GM18505 (cell line): ENCODE results near the gene NKAP.
"Not testable (repeated sequence)": the region's sequence is repeated elsewhere in the genome, so short reads cannot be mapped to it uniquely, and the experiment has no call there.

Experiments
- ATAC-seq: cut with Tn5 transposase; IDR thresholded peaks from one replicate; pipeline ENCODE4 v1.9.1; 2021; ENCODE audit not compliant: unreplicated experiment
- POLR2A ChIP-seq: IDR thresholded peaks from 4 replicates; pipeline ENCODE4 v1.6.1; 2011; ENCODE audit warnings: borderline replicate concordance; ENCODE audit not compliant: insufficient read depth, insufficient read length; ENCODE audit errors: extremely low read depth

NKAP gene

DNA sequence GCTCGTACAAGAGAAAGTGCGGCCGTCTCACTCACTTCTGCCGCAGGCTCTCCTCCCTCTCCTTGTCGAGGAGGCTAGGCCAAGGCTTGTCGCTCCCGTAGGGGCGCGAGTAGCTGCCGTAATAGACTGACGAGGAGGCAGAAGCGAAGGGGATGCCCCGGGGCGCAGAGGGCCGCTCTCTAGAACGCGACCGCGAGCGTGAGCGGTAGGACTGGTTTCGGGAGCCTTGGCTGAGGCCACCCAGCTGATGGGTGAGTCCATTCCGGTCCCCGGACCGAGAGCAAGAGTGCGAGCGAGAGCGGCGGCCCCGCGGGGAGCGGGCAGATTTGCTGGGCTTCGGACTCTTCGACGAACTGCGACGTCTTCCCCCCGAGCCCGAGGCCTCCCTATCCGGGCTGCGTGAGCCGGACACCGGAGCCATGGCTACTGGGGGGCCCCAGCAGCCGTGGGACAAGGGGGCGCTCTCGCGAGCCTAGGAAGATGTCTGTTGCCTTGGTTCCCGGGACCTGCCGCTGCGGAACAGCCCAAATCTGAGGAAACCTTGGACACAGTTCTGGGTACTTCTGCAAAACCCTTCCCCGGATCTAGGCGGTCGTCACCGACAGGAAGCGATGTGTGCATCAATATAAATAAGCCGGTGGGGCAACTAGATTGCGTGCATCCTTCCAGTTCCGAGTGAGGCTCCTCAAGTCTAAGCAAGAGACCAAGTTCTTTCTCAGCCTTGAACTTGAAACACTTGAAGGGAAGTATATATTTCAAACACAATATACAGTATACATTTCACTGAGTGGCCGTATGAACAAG lies at the start of gene NKAP:
Gene NKAP, minus strand, starts transcription at position 567 of the 804 bp plus-strand sequence. Its CDS starts 146 bp downstream, at position 421.
- TF ChIP-seq POLR2A = peak; percentile 78
- peak; percentile 84 for ATAC-seq

DNA sequence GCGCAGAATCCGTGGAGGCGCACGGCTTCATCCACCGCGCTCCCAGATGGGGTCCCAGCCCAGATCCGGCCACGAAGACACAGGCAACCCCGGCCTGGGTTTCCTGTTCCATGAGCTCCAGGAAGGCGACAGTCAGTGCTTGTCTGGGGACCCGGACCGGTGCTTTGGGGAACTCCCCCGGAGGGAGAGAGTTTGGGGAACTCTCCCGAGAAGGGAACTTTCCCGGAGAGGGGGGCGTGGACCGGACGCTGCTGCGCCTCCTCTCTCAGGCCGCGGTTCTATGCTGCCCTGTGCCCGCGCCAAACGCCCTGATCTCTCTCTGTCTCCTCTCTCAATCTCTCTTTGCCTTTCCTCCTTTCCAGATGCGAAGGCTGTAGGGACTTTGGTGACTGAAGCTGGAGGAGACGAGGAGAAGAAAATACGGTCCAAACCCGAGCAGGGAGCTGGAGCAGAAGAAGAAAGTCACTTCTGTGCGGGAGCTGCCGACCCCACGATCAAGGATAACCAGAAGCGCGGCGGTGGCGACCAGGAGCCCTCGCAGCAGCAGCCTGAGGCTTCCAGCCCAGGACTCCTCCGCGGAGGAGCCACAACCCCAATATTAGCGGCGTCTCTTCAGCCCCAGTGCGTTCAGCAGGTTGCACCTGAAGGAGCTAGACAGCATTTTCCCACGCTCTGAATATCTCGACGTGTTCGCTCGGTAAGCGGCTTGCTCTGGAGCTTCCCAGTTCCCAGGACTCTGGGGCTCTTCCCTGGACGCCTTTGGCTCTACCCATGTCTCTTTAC lies 47.6 kb upstream of the NKAP start:
- no peak for ATAC-seq
- no peak for TF ChIP-seq POLR2A

- TF ChIP-seq POLR2A = no peak
- no peak for ATAC-seq
Measured at GRCh38 chrX:119990556-119991004, 47.0 kb upstream of the NKAP start.

- no peak for ATAC-seq
- no peak for TF ChIP-seq POLR2A
Measured at GRCh38 chrX:119989905-119990555, 46.5 kb upstream of the NKAP start.

GRCh38 chrX:119986203-119986602 lies 42.7 kb upstream of the NKAP start:
- TF ChIP-seq POLR2A = no peak
- ATAC-seq = no peak

- TF ChIP-seq POLR2A = no peak
Measured at GRCh38 chrX:119984652-119985051, 41.1 kb upstream of the NKAP start.

DNA sequence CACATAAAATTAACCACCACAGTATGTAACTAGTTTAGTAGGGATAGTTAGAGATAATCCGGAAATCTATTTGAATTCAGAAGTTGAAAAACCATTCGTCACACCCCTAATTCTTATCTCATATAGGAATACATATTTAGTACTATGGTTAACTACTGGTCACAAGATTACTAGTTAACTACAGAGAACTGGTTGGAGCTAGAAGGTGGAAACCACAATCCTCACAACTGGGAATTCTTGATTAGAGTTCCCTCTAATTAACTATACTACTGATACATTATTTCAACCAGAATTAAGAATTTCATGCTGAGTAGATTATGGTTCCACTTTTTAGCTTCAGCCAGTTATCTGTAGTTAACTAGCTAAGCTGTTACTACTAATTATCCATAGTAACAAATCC lies 39.9 kb upstream of the NKAP start:
- ATAC-seq = no peak

More at GRCh38 chrX:119984652-119985051, 41.1 kb upstream of the NKAP start:
- no peak for ATAC-seq

GRCh38 chrX:119982145-119982544 lies 38.6 kb upstream of the NKAP start:
- no peak for ATAC-seq
- no peak for TF ChIP-seq POLR2A

More for the DNA sequence above, 39.9 kb upstream of the NKAP start:
- TF ChIP-seq POLR2A = no peak

GRCh38 chrX:119981286-119982070 lies 37.9 kb upstream of the NKAP start:
- no peak for TF ChIP-seq POLR2A
- ATAC-seq = no peak

DNA sequence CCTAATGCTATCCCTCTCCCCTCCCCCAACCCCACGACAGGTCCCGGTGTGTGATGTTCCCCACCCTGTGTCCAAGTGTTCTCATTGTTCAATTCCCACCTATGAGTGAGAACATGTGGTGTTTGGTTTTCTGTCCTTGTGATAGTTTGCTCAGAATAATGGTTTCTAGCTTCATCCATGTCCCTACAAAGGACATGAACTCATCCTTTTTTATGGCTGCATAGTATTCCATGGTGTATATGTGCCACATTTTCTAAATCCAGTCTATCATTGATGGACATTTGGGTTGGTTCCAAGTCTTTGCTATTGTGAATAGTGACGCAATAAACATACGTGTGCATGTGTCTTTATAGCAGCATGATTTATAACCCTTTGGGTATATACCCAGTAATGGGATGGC lies 33.6 kb upstream of the NKAP start:
- ATAC-seq = not testable (repeated sequence)

DNA sequence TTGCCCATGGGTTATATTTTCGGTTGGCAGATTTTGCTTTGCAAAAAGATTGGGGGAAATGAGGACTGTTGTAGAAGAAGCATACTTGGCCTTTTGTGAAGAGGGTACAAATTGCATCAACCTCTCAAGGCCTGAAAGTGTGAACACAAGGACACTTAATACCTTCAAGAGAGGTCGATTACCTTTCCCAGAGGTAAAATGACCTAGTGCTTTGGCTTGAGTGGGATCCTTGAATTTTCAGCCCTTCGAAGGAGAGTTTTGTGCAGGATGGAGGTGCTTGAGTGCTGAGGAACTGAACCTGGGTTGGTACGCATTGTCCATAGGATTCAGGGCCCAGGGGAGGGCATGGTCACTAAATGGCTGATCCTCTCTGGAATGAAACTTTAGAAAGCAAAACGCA lies 27.6 kb upstream of the NKAP start:
- ATAC-seq = no peak
- no peak for TF ChIP-seq POLR2A

DNA sequence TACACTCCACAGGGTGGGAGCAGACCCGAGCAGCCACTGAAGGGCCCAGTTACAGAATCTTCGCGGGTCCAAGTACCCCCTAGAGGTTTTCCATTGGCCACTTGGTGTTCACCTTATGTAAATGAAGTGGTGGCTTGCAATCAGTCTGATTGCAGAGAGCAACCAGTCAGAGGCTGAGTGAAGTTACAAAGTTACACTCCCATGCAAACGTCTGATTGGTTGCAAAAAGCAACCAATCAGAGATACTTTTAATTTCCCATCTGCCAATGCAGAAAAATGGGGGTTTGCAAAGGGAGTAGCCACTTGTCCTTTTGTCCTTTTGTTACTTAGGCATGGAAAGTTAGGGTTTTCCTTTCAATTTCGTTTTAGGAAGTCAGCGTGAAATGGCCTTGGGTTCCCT lies 27.0 kb upstream of the NKAP start:
- ATAC-seq = no peak
- no peak for TF ChIP-seq POLR2A

DNA sequence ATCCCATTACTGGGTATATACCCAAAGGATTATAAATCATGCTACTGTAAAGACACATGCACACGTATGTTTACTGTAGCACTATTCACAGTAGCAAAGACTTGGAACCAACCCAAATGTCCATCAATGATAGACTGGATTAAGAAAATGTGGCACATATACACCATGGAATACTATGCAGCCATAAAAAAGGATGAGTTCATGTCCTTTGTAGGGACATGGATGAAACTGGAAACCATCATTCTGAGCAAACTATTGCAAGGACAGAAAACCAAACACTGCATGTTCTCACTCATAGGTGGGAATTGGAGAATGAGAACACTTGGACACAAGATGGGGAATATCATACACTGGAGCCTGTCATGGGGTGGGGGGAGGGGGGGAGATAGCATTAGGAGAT lies 23.3 kb upstream of the NKAP start:
- ATAC-seq = not testable (repeated sequence)
